Measurements from ENCODE around the gene HSD17B2. TPM values are rescaled to one million over a fixed set of nuclear protein-coding genes. Genes with fewer than 3 reads are reported as not detected.

HSD17B2 gene
- total RNA-seq, 4 donors from 2014 or later: 0.40 TPM; not detected in 3

GRCh38 chr16:82082097-82082496, 47.0 kb downstream of the HSD17B2 start:
- H3K27me3 ChIP-seq: no peaks in the 10 kb centered on the region
- TF ChIP-seq CTCF (IDR thresholded peaks at IDR 0.05) (no peak), POLR2AphosphoS5 (IDR thresholded peaks at IDR 0.05) (no peak), POLR2A (IDR thresholded peaks at IDR 0.05) (no peak), EP300 (IDR thresholded peaks at IDR 0.05) (no peak)
- no peak overlapping the region for H3K27ac ChIP-seq
- no peaks in the 10 kb centered on the region for H3K36me3 ChIP-seq
- H3K4me3 ChIP-seq: no peak overlapping the region
- WGBS, 2 donors (ENCODE audit: low coverage in 1 of 2): 63% methylated on average over 1 of the region's 1 CpG; no CpG with 5 or more reads in 1 of the 2 donors
- no peak for ATAC-seq
- peaks cover 0 to 40% (median 0%) of the 10 kb centered on the region in 3 donors for H3K9me3 ChIP-seq
- no peaks in the 10 kb centered on the region for H3K4me1 ChIP-seq

- H3K27me3 ChIP-seq: no peaks in the 10 kb centered on the region
- no peak overlapping the region for H3K4me3 ChIP-seq
- H3K9me3 ChIP-seq: peaks cover 0 to 35% (median 0%) of the 10 kb centered on the region in 3 donors
- no peak for TF ChIP-seq POLR2AphosphoS5 (IDR thresholded peaks at IDR 0.05)
- ATAC-seq: no peak
- no peak overlapping the region for H3K27ac ChIP-seq
- WGBS, 2 donors (ENCODE audit: low coverage in 1 of 2): 50 to 73% methylated on average over 1 to 2 of the region's 2 CpGs
- H3K4me1 ChIP-seq: no peaks in the 10 kb centered on the region
- no peaks in the 10 kb centered on the region for H3K36me3 ChIP-seq
Measured at GRCh38 chr16:82082543-82083244, 47.6 kb downstream of the HSD17B2 start.

- Histone ChIP-seq H3K36me3 (no peaks in the 10 kb centered on the region), H3K27me3 (no peaks in the 10 kb centered on the region), H3K4me1 (no peaks in the 10 kb centered on the region), H3K4me3 (no peak overlapping the region), H3K9me3 (peaks cover 0 to 24% (median 0%) of the 10 kb centered on the region in 3 donors), H3K27ac (no peak overlapping the region)
- no peak for TF ChIP-seq EP300 (IDR thresholded peaks at IDR 0.05)
- TF ChIP-seq POLR2A (IDR thresholded peaks at IDR 0.05): no peak
- no peak for TF ChIP-seq CTCF (IDR thresholded peaks at IDR 0.05)
- no peak for TF ChIP-seq POLR2AphosphoS5 (IDR thresholded peaks at IDR 0.05)
- WGBS, 2 donors (ENCODE audit: low coverage in 1 of 2): 75 to 76% methylated on average over 6 of the region's 6 CpGs
- no peak for ATAC-seq
Measured at GRCh38 chr16:82083710-82084353, 48.8 kb downstream of the HSD17B2 start.

GRCh38 chr16:82085011-82085779, 50.1 kb downstream of the HSD17B2 start:
- Histone ChIP-seq H3K4me3 (no peak overlapping the region), H3K27me3 (no peaks in the 10 kb centered on the region), H3K27ac (no peak overlapping the region), H3K4me1 (no peaks in the 10 kb centered on the region), H3K9me3 (peaks cover 0 to 11% (median 0%) of the 10 kb centered on the region in 3 donors), H3K36me3 (no peaks in the 10 kb centered on the region)
- 68 to 71% methylated on average over 2 of the region's 2 CpGs for WGBS, 2 donors (ENCODE audit: low coverage in 1 of 2)
- no peak for ATAC-seq
- no peak for TF ChIP-seq CTCF (IDR thresholded peaks at IDR 0.05)
- no peak for TF ChIP-seq POLR2A (IDR thresholded peaks at IDR 0.05)
- no peak for TF ChIP-seq EP300 (IDR thresholded peaks at IDR 0.05)
- TF ChIP-seq POLR2AphosphoS5 (IDR thresholded peaks at IDR 0.05): no peak

GRCh38 chr16:82088483-82088882, 53.4 kb downstream of the HSD17B2 start:
- Histone ChIP-seq H3K36me3 (no peaks in the 10 kb centered on the region), H3K4me3 (no peak overlapping the region), H3K9me3 (no peaks in the 10 kb centered on the region), H3K4me1 (no peaks in the 10 kb centered on the region), H3K27me3 (no peaks in the 10 kb centered on the region), H3K27ac (no peak overlapping the region)
- TF ChIP-seq POLR2A (IDR thresholded peaks at IDR 0.05): no peak
- TF ChIP-seq EP300 (IDR thresholded peaks at IDR 0.05): no peak
- TF ChIP-seq CTCF (IDR thresholded peaks at IDR 0.05): no peak
- TF ChIP-seq POLR2AphosphoS5 (IDR thresholded peaks at IDR 0.05): no peak
- no peak for ATAC-seq
- WGBS, 2 donors (ENCODE audit: low coverage in 1 of 2): 53 to 82% methylated on average over 4 of the region's 4 CpGs
